NCI-H1105 (cell line): ENCODE data around the gene C1orf167.

Source experiments
- DNase-seq: peaks from one replicate; lab custom pipeline; 2025; lab: John Stamatoyannopoulos, UW

C1orf167 gene

DNA sequence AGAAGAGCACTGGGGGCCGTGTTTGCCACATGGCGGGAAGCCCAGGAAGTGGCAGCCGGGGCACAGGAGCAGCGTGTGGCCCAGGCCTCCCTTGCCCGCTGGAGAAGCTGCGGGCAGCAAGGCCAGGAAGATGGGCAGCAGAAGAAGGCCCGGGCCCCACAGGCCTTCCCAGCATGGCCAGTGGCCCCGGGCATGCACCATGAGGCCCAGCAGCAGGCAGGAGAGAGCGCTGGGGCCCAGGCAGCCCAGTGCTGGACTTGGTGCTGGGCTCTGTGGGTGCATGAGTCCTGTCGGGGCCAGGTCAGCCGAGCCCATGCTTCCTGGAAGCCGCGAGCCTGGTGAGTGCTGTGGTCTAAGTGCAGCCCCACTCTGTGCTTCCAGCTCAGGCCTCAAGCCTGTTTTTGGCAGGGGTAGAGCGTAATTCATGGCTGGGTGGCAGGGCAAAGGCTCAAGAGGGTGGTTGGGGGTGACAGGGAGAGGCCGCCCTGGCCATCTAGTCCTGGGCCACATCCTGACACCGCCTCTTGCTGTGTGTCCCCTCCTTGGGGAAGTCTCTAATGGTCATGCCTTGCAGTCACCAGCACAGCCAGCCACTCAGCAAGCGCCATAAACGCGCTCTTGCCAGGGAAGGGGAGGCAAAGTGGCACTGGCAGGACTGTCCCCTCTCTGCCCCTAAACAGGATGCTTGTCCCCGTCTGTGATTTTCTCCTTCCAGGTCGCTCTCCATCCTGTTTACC, 22.4 kb downstream of the C1orf167 start:
- no peak for DNase-seq

DNA sequence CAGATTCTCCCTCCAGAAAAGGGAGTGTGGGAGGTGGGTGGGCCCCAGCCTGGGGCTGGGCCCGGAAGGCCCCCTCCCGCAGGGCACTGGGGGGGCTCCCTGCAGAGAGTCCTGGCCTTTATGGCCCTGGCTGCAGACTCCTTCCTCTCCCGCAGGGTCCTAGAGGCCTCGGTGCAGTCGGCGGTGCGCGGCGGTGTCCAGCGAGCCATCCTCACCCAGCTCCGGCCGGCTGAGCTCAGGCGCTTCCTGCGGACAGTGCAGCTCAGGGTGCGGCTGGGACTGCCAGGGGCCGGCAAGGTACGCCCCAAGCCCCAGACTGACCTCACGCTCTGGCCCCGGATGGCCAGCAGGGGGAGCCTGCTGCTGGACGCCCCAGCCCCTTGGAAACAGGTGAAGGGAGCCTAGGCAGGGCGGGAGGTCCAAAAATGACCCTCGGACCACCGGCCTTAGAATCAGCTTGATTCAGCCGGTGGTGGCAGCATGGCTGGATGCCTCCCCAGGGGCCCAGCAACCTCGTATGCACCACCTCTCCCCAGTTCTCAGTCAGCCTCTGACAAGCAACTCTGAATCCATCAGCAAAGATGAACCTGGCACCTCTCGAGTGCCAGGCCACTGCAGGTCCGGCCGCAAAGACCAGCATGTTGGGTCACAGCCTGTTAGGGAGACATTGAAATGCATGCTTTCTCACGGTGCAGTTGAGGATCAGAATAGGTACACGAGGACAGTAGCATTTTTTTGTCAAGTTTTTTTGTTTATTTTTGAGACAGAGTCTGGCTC, 23.2 kb downstream of the C1orf167 start:
- DNase-seq = no peak

DNA sequence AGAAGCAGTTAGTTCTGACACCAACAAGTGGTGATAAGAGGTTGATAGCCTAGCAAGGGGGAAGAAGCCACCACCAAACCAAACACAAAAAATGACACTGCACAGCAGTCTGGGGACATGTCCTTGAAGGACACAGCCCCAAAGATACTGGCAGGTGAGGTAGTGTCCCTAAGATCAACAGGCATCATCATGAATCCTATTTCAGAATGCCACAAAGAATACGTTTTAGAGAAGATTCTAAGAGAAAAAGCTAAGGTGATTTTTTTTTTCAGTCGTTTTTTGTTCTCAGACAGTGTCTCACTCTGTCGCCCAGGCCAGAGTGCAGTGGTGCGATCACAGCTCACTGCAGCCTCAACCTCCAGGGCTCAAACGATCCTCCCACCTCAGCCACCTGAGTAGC, 24.2 kb downstream of the C1orf167 start:
- no peak for DNase-seq

DNA sequence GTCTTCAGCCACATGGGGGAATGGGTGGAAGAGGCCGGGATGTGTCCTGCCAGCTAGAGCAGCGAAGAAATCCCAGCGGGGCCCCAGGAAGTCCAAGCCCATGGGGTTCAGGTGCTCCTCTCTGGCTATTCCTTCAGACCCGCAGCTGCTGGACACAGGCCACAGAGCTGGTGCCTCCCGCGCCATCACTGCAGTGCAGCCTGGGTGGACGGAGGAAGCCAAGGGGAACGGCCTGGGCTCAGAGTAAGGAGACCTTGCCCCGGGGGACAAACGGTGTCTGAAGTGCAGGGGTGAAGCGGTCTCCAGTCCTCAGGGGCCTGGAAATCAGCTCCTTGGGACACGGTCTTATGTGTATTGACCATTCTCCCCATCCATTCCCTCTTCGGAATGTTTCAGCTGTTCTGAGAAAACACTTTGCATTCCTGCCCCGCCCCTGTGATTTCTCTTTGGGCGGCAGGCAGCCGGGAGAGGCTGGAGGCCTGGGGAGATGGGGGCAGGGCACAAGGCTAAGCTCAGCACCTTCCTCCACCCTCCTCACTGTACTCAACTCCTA, 25.3 kb downstream of the C1orf167 start:
- DNase-seq = no peak

DNA sequence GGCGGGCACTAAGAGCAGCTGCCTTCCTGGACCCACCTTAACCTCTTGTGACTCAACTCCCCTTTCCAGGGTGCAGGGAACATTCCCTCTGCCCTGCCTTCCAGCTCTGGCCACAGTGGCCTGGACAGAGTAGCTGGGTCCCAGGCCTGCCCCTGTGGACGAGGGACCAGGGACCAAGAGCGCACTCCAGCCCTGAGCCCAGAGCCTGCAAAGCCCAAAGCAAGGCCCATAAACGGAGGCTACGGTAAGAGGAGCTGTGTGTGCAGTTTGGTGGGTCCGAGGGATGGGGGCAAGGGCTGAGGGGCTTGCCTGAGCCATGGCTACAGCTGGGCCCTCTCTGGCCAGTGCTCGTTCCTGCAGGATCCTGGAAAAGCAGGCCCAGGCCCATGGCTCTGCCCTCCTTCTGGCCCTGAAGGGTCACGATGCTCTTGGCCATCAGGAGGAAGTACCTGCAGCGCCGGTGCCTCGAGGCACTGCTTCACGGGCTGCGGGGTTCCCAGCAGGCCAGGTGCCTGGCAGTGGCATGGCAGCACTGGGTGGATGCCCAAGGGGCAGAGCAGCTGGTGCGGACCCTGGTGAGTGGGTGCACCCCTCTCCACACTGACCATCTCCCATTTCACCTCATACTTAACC, 25.9 kb downstream of the C1orf167 start:
- no peak for DNase-seq

DNA sequence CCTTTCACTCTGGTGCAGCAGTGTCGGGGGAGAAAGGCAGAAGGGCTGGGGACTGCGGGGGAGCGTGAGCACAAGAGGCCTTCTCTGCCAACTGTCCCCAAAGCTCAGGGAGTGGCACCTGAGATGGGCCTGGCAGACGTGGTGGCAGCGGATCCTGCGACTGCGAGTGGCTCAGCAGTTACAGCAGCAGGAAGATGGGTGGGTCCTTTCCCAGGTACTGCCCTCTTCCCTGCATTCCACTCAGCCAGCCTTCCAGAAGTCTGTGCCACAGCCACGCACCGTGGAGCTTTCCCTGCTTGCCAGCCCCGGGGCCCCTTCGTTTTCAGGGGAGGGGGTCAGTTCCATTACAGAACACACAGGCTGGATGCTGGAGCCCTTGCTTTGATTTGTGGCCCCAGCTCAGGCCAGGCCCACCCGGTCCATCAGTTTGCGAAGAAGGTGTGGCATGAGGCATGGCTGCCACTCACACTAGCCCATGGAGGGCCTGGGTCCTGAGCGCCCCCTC, 26.6 kb downstream of the C1orf167 start:
- no peak for DNase-seq

DNA sequence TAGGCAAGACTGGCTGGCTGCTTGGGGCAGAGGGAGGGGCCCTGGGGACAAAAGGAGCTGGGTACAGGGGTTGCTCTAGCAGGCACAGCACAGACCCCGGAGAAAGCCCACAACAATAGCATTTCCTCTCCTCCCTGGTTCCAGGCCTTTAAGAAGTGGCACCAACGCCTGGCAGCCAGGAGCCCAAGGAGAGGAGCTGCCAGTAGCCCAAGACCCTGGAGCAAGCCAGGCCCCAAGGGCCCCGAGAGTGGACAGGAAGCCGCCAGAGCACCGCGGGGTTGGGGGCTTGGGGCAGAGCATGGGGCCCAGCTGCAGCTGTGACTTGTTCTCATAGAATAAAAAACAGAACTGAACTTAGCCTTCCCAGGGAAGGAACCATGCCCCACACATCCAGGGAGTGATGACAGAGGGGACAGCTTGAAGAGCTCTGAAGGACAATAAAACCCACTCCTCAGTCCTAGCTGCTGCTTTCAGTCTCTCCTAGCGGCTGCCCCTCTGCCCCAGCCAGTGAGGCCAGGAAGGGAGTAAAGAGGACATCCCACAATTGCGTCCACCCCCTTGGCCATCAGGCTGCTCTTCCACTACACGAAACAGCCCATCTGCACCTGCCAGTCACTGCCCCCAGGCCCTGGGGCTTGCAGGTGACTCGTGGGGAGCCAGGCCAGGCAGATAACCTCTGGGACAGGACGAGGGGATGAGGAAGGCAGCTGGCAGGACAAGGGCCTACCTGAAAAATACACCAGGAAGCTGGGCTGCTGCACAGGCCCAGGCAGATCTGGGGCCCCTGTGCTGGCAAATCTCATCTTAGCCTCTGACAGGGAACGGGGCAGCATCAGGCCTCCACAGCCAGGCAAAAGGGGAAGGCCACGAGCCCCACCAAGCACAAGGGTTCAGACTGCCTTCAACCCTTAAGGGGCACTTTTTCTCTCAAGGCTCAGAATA, 27.4 kb downstream of the C1orf167 start:
- no peak for DNase-seq

DNA sequence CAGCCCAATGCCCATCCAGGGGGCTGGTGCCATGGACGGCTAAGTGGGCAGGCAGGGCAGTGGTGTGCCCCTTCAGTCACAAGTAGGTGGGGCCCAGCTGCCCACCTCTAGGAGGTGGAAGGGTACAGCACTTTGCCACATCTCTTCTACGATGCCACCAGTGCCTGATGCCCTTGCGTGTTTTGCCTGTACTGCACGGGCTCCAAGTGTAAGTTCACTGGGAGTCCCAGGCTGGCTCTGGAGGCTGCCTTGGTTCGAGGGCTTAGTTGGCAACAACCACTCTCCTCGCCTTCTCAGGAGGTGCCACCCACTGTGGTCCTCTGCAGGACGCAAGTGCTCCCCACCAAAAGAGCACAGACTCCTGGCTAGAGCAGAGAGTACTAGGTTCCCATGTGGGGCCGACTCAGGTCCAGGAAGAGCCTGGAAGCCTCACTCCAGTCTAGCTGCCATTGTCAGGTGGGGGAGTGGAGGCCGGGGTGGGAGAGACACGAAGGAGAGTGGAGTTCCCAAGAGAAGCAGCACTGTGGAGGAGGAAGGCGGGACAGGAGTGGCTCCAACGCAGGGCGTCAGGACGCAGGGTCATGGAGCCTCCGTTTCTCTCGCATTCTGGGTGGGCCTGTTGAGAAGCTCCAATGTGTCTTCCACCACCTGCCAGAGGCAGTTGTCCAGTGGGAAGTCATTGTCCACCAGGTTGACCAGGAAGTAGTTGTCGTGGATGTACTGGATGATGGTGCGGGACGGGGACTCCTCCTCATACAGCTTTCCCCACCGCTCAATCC, 28.3 kb downstream of the C1orf167 start:
- DNase-seq = no peak

DNA sequence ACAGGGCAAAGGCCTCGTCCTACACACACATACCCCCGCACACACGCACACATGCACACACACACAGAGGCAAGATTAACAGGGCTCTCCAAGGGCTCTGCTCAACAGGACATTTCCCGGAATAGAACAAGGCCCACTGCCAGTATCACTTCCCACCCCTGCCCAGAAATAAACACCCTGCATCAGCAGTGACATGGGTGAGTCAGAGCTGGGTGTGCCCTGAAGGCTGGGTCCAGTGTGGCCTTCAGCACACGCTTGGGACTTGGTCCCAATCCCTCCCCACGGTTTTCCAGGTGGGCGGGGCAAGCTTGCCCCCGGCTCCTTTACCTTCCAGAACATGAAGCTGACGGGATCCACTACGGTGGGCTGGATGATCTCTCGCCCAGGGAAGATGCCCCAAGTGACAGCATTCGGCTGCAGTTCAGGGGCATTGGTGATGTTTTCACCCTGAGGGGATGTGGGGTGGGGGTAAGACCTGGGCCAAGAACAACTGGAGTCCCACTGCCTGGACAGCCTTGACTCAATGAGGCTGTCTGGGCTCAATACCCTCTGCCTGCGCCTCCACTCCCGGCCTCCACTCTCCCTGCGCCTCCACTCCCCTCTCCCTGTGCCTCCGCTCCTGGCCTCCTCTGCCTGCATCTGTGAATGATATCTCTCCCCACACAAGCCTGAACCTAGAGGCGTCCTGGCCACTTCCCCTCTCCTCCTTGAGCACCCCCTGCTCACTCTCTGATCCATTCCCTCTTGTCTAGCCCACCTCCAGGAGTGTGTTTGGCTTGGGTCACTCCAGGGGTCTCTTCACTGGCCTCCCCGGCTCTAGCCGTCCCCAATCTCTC, 29.1 kb downstream of the C1orf167 start:
- no peak for DNase-seq

DNA sequence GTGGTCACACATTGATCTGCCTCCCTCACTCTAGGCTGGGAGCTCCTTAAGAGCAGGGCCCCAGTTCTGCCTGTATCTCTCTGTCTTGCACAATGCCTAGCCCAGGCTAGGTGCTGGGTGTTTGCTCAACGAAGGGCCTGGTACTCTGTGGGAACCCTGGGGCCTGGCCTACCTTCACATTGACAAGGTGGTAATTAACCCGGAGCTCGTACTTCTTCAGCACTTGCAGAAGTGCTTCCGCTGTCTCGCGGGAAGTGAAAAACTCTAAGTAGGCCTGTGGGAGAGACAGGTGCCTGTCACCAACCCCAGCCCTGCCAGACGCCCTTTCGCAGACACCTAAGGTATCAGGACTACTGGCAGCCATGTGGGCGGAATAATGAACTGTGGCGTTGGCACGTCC, 30.1 kb downstream of the C1orf167 start:
- no peak for DNase-seq

DNA sequence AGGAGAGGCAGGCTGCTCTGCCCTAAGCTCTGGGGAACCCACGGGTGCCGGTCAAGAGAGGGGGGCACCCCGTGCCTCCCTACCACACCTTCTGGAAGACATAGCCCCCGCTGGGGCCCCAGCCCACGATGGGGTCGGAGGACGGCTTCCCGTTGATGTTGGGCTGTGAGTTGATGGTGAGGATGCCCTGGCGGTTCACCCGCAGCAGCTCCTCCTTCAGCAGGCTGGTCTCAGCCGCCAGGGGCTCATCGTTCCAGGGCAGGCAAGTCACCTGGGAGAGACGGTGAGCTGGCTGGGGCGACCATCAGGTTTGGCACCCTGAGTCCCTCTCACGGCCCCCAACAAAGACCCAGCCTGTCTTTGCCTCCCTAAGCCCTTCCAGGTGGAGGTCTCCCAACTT, 31.8 kb downstream of the C1orf167 start:
- no peak for DNase-seq

DNA sequence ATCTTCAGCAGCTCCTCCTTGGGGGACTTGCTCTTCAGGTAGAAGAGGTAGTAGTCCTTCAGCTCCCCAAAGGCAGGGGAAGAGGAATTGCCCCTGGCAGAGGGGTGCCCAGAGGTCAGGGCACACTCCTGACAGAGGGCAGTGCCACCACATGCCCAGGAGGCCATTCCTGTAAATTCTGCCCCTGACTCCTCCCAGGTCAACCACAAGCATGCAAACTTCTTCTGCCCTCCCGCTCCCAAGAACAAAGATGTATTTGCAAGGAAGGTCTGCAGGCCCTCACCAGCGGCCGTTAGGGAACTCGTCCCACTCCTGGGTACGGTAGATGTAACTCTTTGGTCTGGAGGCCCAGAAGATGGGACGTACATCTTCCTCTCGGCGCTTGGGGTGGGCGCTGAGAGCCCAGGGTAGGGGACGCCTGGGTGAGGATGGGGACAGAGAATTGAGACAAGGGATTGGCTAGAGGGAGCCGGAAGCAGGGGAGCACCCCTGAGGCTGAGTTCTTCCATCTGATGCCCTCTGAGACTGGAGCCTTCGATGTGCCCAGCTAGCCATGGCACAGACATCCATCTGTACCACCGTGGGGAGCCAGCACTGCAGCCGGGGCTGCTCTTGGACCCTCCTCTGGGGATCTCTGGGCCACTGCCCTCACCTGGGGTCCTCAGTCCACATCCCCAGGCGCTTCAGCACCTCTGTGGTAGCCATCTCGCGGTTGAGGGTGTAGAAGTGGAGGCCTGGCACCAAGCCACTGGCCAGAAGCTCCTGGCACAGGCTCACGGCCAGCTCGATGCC, 32.6 kb downstream of the C1orf167 start:
- DNase-seq = no peak

DNA sequence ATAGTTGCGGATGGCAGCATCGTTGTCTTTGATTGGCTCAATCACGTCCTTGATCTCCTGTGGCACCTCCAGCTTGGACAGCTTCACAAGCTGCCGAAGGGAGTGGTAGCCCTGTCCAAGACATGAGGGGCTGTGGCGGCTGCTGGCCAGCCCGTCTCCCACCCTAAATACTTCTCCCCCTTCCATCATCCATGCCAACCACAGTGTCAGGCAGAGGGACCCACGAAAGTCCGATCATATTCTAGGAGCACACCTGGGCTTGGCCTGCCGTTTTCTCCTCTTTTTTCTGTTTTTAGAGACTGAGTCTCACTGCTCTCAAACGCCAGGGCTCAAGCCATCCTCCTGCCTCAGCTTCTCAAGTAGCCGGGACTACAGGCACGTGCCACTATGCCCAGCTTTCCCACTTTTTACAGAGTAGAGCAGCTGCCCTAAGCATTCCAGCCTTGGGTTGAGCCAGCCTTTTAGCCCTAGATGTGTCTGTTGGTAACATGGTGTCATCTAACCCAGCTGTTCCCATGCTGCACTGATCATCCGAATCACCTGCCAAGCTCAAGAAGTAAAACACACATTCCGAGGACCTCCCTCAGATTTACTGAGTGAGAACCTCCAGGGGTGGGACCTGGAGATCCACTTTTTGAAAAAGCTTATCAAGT, 33.4 kb downstream of the C1orf167 start:
- no peak for DNase-seq

DNA sequence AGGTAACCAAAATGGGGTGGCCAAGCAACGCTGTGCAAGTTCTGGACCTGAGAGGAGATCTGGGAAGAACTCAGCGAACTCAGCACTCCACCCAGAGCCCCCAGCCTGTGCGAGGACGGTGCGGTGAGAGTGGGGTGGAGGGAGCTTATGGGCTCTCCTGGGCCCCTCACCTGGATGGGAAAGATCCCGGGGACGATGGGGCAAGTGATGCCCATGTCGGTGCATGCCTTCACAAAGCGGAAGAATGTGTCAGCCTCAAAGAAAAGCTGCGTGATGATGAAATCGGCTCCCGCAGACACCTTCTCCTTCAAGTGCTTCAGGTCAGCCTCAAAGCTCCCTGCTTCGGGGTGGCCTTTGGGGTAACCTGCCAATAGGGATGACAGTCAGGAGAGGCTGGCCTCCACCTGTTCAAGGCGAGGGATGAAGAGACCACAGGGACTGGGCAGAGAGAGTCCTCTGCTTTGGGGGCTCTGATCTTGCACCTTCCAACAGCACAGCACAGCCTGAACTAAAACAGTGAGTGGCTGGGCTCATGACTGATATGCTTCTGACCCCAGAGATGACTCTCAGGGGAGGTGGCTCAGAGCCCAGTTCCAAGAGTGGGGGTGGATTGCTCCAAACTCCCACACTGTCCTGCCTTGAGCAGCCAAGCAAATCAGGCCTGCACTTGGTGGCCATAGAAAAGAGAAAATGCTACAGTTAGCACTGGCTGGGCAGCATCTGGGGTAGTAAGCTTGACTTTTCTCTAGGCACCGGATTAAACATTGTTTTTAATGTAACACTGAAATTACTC, 34.2 kb downstream of the C1orf167 start:
- DNase-seq = no peak

DNA sequence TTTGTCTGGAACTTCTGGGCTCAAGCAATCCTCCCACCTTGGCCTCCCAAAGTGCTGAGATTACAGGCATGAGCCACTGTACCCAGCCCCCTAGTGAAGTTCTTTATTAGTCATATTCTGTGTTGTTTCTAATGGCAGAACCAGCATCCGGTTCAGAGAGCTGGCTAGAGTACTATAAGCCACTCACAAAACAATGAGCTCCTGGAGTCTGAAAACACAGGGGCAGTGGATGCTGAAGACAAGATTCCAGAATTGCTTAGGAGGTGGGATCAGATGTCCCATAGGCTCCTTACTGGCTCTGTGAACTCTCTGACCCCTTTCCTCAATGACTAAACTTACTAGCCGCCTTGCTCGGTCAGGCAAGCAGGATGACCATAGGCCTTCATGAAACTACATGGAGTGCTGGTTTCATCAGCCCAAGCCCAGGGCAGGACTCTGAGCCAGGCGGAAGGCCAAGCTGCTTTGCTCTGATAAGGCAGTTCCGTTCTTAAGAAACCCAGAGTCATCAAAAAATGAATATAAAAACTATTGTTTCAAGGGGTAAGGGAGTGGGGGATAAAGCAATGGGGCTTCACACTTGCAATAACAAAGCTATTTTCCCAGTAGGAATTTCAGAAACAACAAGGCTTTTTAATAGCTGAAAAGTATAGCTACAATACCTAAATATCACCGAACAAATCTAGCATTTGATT, 35.7 kb downstream of the C1orf167 start:
- no peak for DNase-seq

DNA sequence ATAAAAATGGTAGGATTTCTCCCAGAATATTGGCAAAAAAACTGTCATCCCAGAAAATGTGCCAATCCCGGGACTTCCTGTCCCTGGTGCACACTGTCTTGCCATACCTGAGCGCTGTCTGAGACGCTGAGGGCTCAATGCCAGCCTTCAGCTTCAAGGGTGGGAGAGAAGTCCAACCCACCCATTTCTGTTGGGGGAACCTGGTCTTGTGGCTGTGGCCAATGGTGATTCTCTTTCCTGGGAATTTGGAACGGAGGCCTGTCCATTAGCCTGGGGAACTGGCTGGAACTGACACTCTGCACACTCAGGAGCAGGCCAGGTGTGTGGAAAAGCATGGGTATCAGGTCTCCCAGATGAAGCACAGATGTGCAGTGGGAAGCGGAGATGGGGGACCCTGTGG, 37.1 kb downstream of the C1orf167 start:
- no peak for DNase-seq

DNA sequence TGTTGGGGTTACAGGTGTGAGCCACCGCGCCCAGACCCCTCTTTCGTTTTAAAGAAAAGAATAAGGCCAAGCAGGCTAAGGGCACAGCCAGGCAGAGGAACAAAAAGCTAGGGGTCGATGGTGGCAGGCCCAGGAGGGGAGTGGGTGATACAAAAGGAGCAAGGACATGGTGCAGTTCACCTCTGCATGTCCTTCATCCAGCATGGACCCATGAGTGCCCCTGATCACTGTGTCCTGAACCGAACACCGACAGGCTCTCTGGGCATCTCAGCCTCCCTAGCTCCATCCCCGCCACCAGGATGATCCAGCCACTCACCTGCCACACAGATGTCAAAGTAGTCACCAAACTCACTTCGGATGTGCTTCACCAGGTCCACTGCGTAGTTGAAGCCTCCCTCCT, 37.9 kb downstream of the C1orf167 start:
- no peak for DNase-seq
